ENCODE data around the gene TRRAP.
"Not testable (repeated sequence)": the region's sequence is repeated elsewhere in the genome, so short reads cannot be mapped to it uniquely, and the experiment has no call there.

Gene TRRAP

DNA sequence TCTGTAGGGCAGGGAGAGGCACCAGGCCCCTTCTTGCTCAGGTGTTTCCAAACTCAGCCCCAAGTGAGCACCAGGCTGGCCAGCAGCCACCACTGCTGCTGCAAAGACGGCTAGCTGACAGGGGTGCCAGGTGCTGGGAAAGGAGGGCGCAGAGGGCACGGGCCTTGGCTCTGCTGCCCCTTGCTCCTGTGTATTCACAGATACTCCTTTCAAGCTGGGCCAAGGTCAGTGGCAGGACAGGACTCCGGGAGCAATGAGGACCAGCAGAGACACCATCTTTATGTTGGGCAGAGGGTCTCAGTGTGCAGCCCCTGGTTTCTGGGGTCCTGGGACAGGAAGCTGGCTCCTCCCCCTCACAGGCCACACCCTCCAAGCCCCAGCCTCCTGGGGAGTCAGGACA, 155.4 kb downstream of the TRRAP start:
- DNase-seq: no peak

DNA sequence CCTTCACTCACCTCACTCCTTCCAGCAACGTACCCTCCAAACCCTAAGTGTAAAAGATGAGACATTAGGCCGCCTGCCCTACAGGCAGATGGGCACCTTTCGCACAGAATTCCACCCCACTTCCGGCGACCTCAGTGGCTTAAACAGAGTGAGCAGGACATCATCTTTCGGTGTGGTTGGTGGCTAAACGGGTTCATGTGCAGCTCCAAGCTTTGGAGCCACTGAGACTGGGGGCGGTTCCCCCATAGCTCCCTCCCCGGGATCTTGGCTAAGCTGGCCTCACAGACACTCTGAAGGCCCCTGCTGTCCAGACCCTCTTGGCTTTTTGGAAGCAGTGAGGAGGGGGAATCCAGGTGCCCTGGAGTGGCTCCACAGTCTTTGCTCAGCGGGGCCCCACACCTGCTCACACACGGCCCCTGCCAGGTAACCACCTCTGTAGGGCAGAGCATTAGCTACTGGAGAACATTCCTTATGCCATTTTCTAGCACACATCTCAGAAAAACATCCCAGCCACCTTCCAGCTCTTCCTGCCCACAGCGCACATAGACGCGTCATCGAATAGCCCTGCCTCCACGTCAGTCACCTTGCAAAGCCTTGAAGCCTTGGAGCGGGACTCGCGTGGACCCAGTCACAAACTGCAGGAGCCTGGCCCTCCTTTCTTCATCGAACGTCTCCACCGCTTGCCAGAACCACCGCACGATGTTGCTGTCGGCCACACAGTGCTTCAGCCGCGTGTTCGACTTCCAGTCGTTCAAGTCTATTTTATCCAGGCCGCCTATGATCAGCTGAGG, 156.8 kb downstream of the TRRAP start:
- DNase-seq: no peak

DNA sequence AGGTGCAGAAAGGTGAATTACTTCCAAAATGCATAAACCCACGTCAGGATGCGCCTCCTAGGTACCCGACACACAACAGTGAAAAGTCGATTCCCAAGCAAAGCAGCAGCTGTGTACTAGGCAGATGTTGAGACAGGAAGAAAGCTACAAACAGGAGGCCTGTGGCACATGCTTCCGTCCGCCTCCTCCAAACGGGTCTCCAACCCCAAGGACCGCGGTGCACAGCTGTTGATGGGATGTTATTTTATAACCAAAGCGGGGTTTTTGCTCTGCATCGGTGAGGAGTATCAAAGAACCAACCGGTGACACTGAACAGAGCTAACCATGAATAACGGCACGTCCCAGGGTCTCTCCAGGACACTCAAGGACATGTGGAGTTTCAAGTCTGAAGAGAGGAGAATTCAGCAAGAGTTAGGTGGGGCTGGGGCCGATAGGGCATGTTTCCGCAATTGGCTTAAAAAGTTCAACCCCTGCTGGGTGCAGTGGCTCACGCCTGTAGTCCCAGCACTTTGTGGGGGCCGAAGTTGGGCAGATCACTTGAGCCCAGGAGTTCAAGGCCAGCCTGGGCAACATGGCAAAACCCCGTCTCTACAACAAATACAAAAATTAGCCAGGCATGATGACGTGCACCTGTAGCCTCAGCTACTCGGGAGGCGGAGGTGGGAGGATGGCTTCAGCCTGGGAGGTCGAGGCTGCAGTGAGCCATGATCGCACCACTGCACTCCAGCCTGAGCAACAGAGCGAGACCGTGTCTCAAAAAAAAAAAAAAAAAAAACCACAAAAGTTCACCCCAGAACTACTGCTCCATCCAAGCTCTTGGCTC, 157.6 kb downstream of the TRRAP start:
- no peak for DNase-seq

DNA sequence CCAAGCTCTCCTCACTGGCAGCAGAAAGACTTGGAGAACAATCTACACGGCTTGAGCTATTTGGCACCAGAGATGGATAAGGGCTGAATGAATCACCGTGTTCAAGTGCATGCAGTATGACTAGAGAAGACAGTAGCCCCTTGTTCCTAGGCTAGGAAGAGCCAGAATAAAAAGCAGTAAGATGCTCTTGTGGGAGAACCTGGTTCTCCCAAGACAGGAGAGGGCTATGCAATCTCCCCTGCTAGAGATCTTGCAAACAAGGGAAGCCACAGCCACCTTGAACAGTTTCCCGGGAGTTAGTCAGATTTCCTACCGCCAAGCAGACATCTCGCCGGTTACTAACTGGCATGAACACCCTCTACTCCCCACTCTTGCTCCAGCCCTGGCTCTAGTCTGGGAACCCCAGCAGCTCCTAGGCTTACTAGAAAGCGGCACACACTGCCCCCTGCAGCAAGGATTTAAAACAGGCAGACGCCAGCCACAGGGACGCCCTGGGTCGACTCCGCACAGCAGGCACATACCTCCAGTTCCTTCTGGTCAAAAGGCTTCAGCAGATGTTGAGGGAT, 158.3 kb downstream of the TRRAP start:
- peak; percentile 33 for DNase-seq

DNA sequence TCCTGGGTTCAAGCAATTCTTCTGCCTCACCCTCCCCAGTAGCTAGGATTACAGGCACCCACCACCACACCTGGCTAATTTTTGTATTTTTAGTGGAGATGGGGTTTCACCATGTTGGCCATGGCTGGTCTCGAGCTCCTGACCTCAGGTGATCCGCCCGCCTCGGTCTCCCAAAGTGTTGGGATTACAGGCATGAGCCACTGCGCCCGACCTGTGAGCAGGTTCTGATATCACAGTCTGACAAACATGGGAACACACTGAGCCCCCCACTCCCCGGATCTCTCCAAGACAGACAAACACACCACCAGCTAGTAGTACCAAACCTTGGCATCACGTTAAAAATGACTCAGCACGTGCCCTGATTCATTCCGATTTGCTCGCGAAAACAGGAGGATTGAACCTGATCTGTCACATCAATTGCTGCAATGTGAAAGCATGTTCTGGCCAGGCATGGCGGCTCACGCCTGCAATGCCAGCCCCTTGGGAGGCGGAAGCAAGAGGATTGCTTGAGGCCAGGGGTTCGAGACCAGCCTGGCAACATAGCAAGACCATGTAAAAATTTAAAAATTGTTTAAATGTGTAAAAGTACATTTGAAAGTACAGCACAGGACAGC, 159.1 kb downstream of the TRRAP start:
- no peak for DNase-seq

DNA sequence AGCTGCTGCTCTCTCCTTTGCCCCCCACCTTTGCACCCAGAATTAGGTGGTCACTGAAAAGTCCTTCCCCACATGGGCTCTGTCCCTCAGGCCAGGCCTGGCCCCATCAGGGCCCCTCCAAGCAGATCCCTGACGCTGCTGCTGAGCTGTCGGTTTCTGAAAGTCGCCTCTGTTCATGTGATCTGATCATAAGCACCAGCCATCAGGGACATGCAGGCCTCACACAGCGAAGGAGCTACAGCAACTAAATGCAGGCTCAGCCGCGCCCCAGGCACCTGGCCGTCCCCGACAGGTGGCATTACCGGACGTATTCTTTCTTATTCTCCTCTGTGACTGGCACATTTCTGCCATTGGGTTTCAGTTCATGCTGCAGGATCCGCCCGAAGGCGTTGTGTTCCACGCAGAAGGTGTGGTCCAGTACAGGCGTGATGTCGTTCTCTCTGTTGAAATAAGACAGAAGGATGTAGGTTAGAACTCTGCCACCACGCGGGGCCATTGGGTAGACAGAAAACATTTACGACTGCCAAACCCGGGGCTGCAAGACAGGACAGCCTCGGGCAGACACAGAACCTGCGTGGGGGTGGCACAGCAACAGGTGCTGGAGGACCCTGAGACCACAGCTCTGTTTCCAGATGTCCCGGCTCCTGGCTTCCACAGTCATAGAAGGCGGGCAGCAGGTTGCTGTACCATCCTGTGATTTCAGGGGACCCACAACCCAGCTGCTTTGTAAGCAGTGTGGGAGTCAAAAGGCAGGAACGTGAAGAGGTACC, 159.9 kb downstream of the TRRAP start:
- DNase-seq: no peak

DNA sequence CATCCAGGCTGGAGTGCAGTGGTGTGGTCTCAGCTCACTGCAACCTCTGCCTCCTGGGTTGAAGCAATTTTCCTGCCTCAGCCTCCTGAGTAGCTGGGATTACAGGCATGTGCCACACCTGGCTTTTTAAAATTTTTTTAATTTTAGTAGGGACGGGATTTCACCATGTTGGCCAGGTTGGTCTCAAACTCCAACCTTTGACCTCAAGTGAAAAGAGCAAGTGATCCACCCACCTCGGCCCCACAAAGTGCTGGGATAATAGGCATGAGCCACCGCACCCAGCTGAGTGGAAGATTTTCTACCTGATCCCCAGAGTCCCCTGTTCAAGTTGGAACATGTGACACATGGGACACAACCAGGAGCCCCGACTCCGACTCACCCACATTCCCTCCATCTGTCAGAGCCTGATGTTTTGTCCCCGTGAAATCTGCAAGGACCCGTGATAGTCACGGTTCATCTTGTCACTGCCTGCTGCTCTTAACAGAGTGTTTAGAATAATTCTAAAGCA, 161.1 kb downstream of the TRRAP start:
- no peak for DNase-seq

DNA sequence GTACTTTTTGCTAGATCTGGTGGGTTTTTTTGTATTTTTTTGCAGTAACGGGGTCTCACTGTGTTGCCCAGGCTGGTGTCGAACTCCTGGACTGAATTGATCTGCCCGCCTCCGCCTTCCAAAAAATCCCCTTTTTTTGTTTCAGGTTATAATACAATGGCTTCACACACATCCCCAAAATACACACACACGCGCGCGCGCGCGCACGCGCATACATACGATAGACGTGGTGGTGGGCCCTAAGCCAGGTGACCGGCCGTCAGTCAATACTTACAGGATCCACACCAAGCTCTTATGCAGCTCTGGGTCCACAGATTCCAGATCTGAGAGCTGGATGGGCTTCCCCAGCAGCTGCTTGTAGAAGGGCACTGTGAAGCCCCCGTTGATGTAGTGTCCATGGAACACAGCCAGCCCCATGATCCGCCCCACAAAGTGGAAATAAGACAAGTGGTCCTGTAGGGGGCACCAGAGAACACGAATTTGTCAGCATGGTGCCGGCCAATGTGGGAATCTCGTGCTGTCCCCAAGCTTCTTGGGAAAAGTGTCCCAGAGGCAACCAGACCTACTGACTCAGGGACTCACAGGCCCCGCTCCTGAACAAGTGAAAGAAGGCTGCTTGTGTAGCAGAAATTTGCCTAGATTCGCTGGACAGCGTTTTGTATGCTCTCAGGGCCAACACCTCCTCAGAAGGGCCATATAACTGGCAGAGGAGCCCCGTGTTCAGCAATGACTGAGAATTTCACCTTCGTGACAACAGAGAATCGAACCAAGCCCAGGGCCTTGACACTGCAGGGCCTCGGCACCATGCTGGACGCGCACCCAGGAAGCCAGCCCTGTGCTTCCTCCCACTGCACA, 162.0 kb downstream of the TRRAP start:
- DNase-seq: peak; percentile 83

DNA sequence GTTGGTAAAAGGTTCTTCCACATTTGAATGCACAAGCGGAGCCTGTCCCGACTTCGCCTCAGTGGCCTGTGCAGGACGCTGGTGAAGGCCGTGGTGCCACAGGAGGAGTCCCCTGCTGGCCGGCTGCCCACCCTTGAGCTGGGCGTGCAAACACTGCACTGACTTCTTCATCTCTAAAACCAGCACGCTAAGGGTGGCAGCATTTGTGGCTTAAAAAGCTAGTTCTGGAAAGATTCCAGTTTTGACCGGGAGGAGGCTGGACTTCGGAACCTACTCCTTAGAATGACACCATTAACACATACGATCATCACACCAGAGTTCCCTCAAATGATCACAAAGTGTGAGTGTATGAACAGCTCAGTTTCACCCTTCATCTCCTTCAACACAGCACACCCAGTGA, 163.2 kb downstream of the TRRAP start:
- no peak for DNase-seq

DNA sequence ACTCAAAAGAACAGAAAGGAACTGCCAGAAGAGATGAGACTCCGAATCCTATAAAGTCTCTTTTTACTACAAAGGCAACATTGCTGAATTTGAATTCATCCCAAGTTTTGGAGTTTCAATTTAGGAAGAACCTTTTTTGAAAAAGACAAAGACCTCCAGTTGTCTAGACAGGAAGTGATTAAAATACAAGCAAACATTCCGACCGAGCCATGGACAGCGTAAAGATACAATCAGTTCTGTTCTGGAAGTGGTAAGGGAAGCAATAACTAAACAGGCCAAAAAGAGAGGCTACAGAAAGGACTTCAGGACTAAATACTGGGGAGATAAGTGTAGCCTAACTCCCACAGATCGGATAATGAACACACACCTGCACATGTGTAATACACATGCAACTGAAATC, 164.6 kb downstream of the TRRAP start:
- peak; percentile 21 for DNase-seq

DNA sequence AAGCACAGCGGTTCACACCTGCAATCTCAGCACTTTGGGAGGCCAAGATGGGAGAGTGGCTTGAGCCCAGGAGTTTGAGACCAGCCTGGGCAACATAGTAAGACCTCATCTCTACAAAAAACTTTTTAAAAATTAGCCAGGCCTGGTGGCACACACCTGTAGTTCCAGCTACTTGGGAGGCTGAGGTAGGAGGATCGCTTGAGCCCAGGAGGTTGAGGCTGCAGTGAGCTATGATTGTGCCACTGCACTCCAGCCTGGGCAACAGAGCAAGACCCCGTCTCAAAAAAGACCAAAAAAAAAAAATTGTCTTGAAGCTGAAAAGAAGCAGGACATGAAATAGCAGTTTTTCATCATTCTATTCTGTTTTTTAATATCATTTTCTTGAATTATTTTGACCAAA, 166.5 kb downstream of the TRRAP start:
- DNase-seq: not testable (repeated sequence)

DNA sequence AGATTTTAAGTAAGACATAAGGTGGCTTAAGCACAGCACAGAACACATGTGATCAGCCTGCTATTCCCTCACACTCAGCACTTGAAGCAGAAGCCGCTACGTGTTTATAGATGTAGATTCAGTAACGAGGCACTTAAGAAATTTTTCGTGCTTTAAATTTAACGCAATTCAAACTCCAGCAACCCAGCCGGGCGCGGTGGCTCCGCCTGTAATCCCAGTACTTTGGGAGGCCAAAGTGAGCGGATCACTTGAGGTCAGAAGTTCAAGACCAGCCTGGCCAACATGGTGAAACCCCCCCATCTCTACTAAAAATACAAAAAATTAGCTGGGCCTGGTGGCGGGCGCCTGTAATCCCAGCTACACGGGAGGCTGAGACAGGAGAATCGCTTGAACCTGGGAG, 167.9 kb downstream of the TRRAP start:
- DNase-seq: not testable (repeated sequence)

DNA sequence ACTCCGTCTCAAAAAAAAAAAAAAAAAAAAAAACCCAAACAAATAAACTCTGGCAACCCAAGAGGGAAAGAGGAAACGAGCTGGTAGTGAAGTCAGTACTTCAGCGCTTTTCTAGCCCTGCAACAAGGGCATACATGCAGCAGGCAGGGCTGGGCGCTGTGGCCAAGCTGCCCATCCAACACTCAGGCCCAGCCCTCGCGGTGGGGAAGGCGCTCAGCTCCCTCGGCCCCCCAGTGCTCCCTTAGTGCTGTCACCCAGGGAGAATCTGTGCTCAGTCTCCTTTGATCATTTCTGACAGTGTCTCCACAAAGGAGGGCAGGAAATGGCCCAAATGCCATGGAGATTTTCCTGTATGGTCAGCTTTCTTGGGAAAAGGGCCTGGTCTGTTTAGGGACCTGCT, 168.4 kb downstream of the TRRAP start:
- no peak for DNase-seq

DNA sequence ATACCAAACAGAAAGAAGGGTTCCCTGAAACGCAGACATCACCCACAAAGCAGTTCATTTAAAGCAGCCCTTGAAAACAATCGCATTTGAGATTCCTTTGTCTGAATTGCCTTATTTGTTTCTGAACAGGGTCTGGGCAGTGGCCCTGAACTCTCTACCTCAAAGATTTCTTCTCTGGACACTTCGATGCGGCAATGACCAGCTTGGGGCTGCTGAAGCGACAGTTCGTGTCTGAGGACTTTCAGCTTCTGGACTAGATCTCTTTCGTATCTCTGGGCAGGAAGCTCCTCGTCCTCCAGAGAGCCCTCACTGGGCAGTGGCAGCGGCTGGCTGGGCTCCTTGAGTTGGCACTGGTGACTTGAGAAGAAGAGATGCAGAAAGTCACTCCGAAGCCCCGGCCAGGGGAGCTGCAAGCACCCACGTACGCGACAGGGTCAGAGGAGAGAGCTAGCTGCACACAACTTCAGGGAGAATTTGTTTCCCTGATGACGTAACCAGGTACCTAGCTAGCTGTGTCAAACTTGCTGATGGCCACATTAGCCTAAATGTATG, 169.3 kb downstream of the TRRAP start:
- DNase-seq: no peak

DNA sequence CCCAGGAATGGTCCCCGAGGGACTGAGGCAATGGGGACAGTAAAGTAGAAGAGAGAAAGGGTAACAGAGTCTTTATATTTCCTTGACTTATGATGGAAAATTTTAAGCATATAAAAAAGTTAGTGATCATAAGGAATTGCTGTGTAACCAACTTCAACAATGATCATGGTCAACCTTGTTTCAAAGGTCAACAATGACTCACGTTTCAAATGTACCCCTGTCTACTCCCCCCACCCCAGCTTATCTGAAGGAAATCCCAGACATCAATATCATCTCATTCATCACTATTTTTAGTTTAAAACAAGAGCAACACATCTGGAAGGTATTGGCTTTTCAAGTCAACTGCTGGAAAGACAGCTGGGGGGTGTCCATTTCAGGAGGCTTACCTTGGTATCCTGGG, 172.6 kb downstream of the TRRAP start:
- DNase-seq: no peak

DNA sequence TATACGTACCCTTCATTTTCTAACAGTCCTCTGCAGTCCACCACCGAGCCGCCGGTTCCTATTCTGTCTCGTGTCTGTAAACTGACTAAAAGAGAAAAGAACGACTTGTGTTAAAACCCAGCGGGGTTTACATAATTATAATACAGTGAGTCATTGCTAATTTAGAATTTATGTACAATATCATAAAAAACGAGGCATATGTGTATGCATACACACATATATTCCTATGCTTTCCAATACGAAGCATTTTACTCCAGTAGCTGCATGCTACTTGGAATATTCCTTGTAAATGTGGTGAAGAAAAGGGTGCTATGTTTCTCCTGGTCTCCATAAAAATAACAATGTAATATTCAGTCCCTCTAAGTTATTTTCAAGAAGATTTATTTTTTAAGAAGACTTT, 176.4 kb downstream of the TRRAP start:
- no peak for DNase-seq

DNA sequence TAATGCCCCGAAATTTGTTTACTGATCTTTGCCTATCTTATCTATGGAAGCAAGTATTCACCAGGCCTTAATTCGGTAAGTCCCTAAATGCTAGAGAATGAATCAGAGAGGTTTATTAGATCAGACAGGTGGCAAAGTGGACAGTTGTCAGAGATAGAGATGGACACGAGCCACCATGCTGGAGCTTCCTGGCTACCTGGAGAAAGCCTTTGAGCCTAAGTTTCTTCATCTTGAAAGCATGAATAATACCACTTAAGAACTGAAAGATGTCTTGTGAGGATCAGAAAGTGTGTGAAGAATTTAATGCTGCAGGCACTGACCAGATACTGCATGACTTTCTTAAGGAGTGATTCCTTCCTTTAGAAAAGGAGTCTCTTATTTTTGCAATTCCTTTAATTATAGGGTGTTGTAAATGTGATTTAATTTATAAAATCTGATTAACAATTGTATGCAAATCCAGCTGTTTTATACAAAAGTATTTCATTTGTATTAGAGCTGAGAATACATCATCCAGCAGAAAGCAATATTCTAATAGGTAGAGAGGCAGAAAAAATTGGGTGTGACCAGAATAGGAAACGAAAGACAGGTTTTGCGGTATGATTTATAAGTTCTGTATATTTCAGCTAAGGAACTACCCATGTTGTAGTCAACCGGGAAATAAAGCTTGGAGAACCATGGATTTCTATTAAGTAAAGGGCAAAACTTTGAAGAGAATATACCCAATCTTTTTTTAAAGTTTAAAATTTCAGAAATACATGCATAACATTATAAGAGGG, 182.9 kb downstream of the TRRAP start:
- no peak for DNase-seq

Measured in fibroblast of skin of right biceps (primary cell).